GM18508 (cell line): ENCODE data around the gene PCCA.

ENCODE experiments used
- ATAC-seq: cut with Tn5 transposase; IDR thresholded peaks from one replicate; pipeline ENCODE4 v1.9.1; 2021; ENCODE audit warnings: moderate number of reproducible peaks; ENCODE audit not compliant: insufficient read depth, unreplicated experiment

PCCA gene

DNA sequence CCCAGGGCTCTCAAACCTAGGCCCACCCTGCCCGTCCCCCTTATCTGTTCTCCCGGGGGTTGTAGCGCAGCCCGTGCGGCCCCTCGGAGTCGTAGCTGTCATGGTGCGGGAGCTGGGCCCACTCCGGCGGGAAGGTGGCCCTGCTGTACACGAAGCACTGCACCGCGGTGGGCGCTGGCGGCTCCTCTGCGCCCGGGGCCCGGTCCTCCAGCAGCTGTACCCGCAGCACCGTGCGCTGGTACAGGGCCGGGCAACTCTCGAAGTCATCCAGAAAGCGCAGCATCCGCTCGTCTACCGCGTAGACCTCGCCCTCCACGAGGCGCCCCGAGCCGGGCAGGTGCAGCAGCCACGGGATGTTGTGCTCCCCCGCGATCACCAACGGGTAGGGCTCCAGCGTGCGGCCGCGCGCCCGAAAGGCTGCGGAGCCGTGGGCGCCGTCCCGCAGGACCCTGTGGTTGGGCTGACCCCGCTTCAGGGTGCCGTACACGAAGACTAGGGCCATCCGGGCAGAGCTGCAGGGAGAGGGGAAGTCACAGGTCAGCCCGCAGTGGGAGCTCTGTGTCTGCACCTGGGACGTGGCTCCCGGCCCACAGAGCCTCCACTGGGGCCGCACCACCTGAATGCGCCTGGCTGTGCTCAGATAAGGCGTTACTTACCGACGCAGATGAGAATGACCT lies 443.3 kb downstream of the PCCA start:
- ATAC-seq, result no peak

GRCh38 chr13:100532836-100533435 lies 444.0 kb downstream of the PCCA start:
- ATAC-seq, result no peak

- ATAC-seq, result no peak
These were observed 444.7 kb downstream of the PCCA start for GRCh38 chr13:100533588-100534041.

DNA sequence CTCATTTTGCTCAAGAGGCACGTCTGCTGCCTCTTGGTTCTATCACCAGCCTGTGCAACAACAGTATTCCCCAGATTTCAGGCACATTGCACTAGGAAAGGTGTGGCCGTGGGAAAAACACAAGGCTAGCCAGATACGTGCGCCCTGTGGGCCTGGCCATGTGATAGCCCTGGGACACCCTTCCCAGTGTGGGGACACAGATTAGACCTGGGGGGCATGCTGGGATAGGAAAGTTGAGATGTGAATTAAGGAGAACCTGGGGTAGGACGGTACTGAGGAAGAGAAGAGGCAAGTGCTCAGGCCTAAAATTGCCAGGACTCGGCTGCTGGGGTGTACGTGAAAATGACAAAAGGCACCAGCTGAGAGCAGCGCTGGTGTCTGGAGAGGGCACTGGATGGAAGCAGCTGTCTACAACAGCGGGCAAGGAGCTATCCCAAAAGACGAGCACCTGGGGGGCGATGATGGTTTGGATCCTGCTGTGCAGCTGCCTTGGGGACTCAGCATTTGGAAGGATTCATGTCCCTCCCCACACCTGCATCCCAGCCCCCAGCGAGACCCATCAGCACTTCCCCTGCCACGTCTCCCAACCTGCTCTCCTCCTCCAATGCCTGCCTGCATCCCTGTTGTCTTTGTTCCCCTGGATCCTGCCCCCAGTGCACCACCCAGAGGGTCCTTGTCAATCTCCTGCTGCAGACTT lies 445.4 kb downstream of the PCCA start:
- no peak for ATAC-seq

DNA sequence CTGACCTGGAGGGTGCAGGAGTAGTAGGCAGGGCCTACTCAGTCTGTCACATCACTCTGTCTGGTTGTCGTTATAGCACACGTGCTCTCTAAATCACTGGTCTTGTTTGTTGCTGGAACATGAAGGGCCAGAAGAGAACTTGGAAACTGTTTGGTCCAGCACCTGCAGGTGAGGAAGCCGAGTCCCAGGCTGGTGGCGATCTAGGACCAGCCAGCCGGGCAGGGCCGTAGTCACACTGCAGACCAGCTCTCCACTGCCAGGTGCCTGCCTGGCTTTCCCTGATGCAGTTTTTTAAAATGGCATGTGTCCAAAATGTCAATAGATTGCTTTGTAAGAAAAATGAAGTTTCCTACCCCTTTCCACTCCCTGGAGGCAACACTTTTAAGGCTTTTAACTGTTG lies 446.0 kb downstream of the PCCA start:
- no peak for ATAC-seq

- no peak for ATAC-seq
These were observed 446.7 kb downstream of the PCCA start for GRCh38 chr13:100535426-100536135.

DNA sequence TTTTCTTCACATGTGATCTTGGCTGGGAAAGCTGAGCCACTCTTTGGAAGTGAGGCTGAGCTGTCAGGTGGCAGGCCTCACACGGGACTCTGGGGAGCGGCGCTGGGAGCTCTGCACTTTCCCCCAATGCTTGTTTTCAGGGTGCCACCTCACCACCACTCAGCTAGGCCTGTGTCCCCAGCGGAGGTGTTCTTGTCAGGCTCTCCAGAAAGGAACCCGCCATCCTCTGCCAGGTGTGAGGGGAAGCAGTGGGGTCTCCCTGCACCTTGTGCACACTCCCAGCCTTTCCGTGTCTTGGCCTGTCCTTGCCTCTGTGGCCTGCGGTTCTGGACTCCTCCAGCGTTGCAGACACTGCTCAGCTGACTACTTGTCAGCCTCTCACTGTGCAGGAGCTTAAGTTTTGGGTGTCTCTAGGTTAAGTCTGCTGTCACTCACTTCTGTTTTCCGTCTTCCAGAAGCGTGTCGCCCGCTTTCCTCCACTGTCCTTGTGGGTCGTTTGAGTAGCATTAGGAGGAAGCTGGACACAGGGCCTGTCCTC lies 447.8 kb downstream of the PCCA start:
- ATAC-seq, result no peak

DNA sequence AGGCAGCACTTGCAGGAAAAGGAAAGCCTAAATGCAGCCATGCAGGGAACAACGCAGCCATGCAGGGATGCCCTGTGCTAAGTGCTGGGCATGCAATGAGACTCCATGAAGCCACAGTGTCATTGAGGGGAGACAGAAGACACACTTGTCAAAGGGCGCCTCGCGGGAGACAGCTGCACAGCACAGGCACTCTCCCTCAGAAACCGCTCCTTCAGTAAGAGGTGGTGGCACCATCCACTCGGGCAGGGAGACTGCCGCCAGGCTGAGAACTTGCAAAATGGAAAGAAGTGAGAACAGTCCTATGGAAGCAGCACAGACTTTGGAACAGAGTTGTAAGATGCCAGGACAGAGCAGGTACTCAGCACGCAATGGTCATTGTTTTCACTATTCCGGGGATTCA lies 448.6 kb downstream of the PCCA start:
- ATAC-seq, result no peak

- ATAC-seq, result no peak
These were observed 449.1 kb downstream of the PCCA start for GRCh38 chr13:100537951-100538462.

DNA sequence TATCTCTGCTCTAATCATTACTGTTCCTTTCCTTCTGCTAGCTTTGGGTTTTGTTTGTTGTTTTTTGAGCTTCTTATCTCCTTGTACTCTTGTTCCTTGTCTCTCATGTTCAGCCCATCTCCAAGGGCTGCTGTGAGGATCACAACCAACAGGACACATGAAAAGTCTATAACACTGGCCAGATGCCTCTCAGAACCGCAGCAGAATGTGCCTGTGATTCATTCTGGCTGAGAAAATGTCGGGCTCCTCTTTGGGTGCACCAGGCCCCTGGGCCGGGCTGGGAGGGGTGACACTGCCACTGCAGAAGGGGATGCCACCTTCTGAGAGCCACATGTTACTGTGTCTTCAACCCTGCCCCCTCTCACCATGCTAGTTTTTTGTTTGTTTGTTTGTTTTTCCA lies 451.7 kb downstream of the PCCA start:
- no peak for ATAC-seq

DNA sequence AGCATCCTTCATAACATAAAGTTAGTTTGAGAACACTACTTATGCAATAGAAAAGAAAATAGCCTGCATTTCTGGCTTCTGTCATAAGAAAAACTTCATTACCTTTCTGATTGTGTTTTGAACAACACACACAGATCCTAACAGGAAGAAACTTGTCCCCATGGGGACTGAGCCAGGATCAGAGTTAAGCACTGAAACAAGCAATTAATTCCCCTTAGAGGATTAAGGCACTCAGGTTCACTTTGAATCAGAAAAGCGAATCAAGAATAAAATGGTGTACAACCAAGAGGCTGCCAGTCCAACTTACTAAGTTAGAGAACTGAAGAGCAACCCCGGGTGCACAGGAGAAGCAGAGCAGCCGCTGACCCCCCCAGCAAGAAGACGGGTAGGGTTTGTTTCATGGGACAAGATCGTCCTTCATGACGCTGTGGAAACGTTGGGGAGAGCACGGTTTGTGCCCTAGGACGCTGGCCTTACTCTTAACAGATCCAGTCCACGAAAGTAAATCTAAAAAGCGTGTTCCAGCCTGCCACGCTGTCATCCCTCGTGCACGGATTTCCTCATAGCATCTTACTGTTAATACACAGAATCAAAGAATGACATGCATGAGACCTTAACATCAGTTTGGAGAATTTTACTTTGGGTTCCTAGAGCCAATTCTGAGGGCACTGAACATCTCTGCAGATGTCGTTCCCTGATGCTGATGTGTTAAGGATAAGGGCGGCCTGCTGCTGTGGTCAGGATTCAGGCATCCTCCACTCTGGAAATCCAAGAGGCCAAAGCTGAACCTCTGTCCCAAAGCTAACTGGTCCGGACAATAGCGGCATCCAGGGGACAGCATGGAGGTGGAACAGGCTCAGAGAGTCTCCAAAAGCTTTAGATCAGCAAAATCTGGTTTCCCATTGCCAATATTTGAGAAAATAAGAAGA lies 453.3 kb downstream of the PCCA start:
- ATAC-seq, result no peak

GRCh38 chr13:100542826-100543156 lies 453.9 kb downstream of the PCCA start:
- ATAC-seq, result peak; percentile 89

DNA sequence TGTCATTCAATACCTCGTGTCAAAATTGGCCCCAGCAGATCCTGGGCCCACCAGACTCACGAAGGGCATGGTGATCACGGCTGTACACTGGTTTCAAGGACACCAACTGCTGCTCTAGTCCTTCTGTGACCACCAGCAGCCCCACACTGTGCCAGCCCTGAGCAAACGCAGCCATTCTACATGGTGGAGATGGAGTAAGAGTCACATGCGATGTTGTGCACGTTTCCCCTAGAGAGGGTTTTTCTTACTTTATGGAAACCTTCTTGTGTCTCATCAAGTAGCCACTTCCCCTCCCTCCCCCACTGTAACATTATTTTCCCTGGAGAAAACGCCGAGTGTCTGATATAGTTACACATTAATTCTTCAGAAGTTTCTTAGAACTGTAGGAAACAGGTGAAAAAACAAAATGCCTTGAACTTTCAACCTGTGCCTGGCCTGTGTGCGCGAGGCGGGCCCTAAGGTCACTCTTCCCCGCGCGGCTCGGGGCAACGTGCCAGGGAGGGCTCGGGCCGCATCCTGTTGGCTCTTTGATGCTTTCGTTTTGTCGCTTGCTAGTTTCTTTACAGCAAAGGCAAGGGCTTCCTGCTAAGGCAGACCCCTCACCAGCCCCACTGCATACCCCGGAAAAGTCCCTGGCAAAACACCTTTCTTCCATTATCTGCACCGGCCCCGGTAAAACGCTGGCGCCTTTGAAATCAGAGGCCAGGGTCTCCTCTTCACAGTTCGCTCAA lies 455.1 kb downstream of the PCCA start:
- no peak for ATAC-seq

DNA sequence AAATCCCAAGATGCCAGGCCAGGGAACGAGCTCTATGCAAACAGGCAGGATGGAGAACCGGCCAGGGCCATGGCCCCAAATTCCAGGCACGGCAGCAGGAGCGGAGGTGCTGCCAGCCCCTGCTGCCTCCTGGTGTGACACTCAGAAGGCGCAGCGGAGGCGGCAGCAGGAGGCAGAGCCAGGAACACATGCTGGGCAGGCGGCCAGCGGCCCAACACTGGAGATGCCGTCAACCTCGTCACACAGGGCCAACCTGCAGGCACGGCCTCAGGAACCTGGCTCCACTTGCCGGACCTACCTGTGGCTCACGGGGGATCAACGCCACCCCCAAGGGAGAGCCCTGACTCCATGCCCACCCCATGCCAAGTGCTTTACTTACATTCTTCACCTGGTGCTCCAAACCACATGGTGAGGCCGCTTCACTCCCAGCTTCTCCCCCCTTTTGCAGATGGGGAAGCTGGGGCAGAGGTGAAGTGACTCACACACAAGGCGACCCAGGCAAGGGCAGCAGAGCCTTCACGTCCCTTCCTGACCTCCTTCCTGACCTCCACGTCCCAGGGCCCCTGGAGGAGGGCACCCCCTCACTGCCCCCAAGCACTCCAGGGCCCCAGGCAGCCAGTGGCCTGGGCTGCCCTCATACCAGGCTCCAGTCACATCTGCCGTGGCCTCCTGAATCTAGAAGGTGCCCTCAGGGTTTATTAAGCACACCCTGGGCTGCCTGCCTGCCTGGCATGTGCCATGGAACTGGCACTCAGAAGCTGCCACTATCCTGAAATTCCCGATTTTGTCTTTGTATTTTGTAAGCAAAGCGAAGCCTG lies 456.2 kb downstream of the PCCA start:
- no peak for ATAC-seq

- no peak for ATAC-seq
These were observed 456.8 kb downstream of the PCCA start for GRCh38 chr13:100545684-100546061.

- ATAC-seq, result no peak
These were observed 458.0 kb downstream of the PCCA start for GRCh38 chr13:100546713-100547405.

- no peak for ATAC-seq
These were observed 458.9 kb downstream of the PCCA start for GRCh38 chr13:100547791-100548201.

GRCh38 chr13:100549316-100549715 lies 460.4 kb downstream of the PCCA start:
- ATAC-seq, result no peak
